ENCODE data around the gene OR2D2.
"Not testable (repeated sequence)": the region's sequence is repeated elsewhere in the genome, so short reads cannot be mapped to it uniquely, and the experiment has no call there.

OR2D2 gene, protein sequence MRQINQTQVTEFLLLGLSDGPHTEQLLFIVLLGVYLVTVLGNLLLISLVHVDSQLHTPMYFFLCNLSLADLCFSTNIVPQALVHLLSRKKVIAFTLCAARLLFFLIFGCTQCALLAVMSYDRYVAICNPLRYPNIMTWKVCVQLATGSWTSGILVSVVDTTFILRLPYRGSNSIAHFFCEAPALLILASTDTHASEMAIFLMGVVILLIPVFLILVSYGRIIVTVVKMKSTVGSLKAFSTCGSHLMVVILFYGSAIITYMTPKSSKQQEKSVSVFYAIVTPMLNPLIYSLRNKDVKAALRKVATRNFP

DNA sequence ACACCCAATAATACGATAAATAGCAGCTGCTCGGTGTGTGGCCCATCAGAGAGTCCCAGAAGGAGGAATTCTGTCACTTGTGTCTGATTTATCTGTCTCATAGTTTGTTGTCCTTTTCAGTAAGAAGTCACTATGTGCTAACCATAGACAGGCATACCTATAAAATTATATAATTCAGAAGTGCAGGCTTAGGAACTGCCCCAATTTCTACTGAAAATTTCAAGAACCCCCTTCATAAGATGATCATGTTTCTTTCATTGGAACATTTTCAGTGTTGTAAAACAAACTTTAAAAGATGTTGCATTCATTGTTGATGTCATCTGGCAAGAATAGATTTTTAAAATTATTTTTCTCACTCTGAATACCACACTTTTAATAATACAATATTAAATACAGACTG, at the start of gene OR2D2:
TSS of gene OR2D2 (minus strand) at position 101 of the 400 bp plus-strand sequence. CDS start at position 101, 0 bp downstream.
- DNase-seq (ENCODE audit: low read depth in 2 of 2) = no peak

DNA sequence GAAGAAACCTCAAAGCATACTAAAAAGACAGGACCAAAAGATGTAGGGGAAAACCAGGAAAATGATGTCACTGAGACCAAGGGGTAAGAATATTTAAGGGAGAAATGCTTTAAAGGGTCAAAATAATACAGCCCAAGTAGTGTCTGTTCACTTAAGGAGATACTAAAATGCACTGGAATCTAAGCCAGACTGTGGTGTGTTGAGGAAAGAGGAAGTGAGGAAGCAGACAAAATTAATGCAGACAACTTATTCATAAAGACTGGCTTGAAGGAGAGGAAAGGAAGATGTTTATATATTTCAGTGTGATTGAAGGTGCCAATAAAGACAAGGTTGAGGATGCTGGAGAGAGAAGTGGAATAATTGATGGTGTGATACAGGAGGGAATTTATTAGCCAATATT, 49.7 kb upstream of the OR2D2 start:
- DNase-seq (ENCODE audit: low read depth in 2 of 2) = no peak

DNA sequence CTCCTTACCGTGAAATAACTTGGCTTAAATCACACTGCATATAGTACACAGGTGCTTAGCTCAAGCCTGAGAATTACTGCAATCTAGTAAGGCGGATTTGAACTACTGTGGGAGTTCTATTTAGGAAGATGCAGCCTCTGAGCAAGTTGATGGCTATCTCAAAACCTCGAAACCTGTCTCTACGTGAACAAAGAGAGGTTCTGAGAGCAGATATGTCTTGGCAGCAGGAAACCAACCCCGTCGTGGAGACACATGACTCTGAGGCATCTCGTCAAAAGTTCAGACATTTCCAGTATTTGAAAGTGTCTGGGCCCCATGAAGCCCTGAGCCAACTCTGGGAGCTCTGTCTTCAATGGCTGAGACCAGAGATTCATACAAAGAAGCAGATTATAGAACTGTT, 39.8 kb upstream of the OR2D2 start:
- no peak for DNase-seq (ENCODE audit: low read depth in 2 of 2)

DNA sequence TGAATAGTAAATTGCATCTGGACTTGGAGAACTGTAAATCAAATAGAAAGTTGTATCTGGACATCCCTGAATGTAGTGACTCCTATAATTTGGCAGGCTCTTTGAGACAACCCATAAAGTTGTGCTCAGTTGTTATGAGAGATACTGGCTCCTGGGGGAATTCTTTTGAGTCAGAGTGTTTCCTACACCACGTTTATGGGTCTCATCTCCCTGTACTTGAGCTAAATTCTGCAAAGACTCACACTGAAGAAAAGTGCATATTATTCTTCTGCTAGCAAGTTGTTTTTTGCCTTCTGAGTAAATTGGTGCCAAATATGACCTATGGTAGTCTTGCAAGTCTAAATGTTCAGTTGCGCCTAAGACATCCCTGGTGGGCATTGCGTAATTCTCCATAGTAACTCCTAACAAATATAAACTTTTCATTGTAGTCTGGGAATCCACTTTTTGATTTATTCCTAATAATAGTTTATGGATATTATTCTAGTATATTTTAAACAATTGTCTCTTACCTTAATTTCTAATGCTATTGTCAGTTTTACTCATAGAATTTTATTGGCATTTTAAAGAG, 38.9 kb upstream of the OR2D2 start:
- DNase-seq (ENCODE audit: low read depth in 2 of 2) = no peak

DNA sequence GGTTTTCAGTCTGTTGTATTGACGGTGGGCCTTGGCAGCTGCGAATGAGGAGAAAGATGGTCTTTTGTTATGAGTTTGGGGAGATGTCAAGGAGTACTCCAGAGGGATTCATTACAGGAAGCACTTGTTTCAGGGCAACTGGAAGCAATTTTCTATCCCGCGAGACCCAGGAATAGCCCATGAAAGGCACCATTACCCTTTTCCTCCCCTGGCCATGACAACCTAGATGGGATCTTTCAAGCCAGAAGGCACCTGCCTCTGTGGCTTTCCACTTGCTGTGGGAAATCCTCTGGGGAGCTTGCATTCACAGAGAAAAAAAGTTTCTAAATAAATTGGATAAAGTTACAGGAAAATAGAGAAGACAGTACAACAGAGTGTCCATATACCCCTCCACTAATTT, 36.6 kb upstream of the OR2D2 start:
- no peak for DNase-seq (ENCODE audit: low read depth in 2 of 2)

DNA sequence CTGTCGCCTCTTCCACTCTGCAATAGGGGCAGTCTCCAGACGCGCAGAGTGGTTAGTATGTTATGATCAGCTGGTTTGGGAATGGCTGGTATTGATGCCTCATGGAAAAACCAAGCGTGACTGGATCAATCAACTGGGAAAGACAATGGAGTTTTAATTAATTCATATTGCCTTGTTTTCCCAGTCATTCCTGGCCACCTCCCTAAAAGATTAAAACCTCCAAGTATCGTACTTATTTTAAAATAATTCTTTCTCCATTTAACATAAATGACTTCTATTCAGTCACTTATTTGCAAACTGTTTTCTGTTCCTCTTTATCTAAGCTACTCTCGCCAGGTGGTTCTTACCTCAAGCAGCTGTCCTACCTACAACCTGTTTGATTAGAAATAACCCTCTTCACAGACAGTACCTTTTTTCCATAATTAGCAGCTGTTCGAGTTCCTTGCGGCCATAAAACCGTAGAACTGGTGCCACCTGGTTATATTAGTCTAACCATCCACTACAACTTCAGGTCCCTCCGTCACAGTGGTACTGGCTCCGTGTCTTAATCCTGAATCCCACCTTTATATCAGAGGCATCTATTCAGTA, 34.8 kb upstream of the OR2D2 start:
- DNase-seq (ENCODE audit: low read depth in 2 of 2) = no peak

DNA sequence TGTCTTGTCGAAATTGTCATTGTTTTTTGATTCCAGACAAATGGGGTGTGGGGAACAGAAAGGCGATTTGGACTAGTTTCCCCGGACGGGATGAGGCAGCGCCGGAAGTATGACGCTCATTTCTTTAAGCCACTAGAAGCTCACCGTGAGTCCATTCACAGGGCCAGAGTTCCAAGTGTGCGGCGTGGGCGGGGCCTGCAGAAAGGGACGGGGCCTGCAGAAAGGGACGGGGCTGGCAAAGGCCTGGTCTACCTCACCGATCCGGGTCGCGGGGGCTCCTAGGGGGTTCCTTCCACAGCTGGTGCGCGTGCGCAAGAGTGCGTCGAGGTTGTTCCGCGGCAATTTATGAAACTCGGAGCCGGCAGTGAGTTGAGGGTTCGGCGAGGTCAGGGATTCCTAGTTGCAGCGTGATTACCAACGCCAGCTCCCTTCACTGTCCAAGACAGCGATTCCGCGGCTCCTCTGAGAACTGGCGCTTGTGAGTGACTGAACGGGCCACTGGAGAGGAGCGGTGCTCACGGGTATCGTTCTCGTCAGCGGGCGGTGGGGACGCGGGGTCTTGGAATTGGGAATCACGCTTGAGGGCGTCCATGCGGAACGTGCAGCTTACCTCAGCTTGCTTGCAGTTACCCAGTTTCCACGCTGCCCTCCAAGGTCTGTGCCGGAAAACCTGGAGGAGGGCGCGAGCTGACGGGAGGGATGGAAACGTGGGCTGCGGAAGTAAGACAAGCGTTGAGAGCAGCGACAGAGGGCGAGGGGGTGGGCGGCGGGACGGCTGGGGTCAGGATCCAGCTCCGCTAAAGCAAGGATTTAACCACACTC, 34.1 kb upstream of the OR2D2 start, which contains the start of gene ZNF215:
TSS of gene ZNF215 (plus strand) at position 219 of the 822 bp plus-strand sequence. CDS start 5,847 bp downstream, outside the sequence.
- peak; percentile 4 to 7 for DNase-seq (ENCODE audit: low read depth in 2 of 2)

DNA sequence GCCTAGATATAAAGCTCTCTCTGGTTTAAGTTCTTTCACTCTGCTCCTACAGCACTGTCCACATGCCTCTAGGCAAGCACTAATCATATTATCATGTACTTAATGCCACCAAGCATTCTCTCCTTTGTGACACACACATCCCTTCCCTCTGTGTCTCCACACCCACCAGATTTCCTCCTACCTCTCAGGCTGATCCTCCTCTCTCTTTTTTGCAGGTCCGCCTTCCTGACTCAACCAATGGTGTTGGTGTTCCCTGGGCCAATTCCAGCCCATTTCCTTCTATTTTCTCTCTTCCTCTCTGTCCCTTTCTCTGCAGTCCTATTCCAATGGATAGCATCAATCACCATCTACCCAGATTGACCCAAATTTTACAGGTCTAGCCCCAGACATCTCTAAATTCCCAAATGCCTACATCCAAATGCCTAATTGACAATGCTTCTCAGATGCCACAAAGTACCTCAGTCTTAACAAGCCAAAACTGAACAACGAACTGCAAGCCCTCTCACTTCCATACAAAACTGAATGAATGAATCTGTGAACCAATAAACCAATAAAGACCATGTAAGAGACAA, 33.4 kb upstream of the OR2D2 start:
- DNase-seq (ENCODE audit: low read depth in 2 of 2) = no peak

DNA sequence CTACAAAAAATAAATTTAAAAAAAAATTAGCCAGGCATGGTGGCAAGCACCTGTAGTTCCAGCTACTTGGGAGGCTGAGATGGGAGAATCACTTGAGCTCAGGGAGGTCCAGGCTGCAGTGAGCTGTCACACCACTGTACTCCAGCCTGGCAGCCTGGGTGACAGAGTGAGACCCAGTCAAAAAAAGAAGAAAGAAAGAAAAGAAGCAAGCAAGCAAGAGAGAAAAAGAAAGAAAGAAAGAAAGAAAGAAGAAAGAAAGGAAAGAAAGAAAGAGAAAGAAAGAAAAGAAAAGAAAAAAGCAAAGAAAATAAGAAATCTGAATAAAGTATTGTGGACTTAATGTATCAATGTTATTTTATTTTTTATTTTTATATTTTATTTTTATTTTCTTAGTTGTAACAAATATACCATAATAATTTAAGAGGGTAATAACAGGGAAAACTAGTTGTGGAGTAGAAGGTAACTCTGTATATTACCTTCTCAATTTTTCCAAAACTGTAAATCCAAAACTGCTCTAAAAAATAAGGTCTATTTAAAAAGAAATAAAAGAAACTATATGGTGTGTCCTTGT, 32.8 kb upstream of the OR2D2 start:
- no peak for DNase-seq (ENCODE audit: low read depth in 2 of 2)

DNA sequence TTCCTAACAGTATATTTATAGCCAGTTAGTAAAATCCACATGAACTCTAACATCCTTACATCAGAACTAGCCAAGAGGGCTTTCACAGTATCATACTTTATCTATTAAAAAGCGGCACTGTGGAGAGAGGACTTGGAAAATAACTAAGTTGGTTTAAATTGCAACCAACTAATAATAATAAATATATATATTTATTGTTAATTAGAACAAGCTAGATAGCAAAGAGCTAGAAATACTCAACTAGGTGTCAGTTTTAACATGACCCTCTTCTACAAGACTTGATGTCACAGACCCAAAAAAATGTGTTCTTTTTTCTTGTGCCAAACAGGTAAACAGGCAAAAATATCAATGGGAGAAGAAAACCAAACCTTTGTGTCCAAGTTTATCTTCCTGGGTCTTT, 28.4 kb upstream of the OR2D2 start, which contains the start of gene OR2D3:
TSS of gene OR2D3 (plus strand) at position 301 of the 400 bp plus-strand sequence. CDS start at position 301, 0 bp downstream.
- DNase-seq (ENCODE audit: low read depth in 2 of 2) = no peak

DNA sequence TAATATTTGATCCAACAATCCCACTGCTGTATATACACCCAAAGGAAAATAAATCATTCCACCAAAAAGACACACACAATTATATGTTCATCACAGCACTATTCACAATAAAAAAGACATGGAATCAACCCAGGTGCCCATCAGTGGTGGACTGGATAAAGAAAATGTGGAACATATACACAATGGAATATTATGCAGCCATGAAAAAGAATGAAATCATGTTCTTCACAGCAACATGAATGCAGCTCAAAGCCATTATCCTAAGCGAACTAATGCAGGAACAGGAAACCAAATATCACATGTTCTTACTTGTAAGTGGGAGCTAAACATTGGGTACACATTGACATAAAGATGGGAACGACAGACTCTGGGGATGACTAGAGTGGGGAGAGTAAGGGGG, 27.4 kb upstream of the OR2D2 start:
- no peak for DNase-seq (ENCODE audit: low read depth in 2 of 2)

DNA sequence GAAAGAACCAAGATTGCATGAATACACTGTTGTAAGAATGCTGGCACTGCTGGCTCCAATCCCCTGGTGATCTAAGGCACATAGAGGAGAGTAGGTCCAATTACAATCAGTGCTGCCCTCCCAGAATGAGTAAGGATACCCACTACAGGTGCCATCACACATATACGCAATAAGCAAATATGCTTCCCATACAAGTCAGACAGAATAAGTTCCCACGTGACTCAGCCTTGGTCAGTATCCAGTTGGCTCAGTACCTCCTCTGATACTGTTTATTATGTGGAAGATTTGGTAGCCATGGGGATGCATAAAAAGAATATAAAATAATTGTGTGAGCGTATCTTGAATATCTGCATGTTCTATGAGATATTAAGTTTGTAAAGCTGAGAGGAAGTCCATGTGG, 19.6 kb upstream of the OR2D2 start:
- DNase-seq (ENCODE audit: low read depth in 2 of 2) = no peak

DNA sequence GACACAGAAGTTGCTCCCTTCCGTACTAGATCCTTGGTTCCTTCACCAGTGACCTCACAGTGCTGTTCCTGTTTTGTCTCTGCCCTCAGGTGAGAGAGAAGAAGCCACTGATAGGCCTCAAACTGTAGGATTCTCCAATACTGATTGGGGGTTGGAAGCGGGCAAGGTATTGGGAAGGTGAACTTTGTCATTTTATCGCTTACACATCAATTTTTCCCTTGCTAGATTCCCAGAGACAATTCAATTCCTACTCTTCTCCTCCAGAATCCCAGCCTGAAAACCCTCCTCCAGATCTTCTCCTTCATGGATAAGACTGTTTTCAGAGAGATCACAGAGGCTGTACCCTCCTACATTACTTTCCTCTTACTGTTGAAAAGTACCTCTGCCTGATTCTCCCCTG, 19.1 kb upstream of the OR2D2 start:
- no peak for DNase-seq (ENCODE audit: low read depth in 2 of 2)

DNA sequence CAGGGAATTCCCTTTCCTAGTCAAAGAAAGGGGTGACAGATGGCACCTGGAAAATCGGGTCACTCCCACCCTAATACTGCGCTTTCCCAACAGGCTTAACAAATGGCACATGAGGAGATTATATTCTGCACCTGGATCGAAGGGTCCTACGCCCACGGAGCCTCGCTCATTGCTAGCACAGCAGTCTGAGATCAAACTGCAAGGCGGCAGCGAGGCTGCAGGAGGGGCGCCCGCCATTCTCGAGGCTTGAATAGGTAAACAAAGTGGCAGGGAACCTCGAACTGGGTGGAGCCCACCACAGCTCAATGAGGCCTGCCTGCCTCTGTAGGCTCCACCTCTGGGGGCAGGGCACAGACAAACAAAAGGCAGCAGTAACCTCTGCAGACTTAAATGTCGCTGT, 12.5 kb upstream of the OR2D2 start:
- DNase-seq (ENCODE audit: low read depth in 2 of 2) = not testable (repeated sequence)

DNA sequence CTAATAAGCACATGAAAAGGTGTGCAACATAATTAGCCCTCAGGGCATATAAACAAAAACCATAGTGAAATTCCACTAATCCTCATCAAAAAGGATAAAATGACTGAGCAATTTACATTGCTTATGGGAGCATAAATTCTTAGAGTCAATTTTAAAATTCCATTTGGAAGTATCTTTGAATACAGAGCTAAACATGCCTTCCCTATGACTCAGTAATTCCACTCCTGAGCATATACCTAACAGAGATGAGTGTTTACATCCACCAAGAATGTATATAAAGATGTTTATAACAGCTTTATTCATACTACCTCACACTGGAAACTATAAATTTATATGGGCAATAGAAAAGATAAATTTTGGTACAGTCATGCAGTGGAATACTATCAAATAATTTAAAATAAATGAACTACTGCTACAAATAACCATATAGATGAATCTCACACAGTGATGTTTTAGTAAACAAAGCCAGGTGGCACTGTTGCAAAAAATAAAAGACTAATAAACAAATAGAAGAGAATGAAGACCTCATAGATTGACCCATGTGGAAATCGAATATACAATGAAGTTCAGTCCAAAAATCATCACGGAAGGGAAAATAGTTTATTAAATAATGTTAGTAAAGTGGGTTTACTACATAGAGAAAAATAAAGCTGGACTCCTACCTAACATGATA, 8.2 kb upstream of the OR2D2 start:
- DNase-seq (ENCODE audit: low read depth in 2 of 2) = no peak

DNA sequence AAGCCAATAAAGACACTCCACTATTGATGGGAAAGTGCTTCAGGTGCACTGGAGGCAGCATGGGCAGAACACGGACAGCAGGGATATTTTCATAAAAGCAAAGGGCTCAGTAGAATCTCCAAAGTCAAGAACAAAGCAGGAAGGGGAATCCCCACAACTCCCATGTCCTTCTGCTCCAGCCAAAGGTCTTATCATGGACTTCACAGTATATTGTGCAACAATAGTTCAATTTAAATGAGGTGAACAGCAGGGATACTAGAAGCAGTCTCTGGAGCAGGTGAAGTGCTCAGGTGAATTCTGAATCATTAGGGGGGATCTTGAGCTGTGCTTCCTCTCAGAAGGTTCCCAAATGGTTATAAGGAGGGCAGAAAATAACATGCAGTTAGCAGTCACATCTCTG, 6.6 kb upstream of the OR2D2 start:
- no peak for DNase-seq (ENCODE audit: low read depth in 2 of 2)

DNA sequence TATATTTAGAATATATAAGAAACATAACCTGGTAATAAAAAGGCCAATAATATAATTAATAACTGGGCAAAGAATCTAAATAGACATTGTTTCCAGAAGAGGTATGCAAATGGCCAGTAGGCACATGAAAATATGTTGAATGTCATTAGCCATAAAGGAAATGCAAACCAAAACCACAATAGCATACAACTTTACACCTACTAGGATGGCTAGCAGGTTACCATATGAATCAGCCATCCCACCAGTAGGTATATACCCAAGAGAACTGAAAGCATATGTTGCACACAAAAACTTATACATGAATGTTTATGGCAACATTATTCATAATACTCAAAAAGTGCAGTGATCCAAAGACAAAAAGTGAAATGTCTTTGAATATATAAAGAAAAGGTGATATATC, 2.7 kb upstream of the OR2D2 start:
- no peak for DNase-seq (ENCODE audit: low read depth in 2 of 2)

DNA sequence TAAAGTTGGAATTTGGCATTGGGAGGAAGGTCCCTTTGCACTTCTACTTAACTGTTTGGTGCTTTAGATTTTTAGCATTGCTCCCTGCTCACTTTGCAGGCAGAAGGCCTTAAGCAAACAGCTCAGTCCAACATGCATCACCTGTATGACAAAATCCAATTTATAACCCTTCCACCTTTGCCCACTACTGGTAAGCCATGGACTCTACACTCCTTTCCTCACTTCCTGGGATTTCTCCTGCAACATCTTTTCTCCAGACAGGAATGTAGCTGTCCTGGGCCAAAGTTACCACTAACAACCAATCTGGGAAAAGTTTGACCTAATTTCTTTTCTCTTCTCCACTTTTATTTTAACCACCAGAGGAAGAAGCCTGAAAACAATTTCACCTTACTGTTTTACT, 1.8 kb upstream of the OR2D2 start:
- DNase-seq (ENCODE audit: low read depth in 2 of 2) = no peak

DNA sequence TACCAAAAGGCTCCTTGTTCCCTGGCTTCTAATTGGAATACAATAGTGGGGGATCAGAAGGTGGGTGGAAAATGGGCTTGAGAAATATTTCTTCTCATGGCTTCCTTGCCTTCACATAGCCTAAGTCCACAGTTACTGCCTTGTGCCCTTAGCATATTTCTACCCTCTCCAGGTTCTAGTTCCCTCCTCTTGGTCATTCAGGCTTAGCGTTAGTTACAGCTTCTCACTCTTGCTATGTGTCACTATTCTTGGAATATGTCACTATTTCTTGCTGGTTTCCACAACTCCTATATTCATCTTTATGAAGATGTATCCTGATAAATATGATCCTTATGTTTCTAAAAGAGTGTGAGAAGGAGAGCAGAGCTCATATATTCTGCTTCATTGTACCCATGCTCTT, 2.5 kb downstream of the OR2D2 start:
- DNase-seq (ENCODE audit: low read depth in 2 of 2) = no peak

DNA sequence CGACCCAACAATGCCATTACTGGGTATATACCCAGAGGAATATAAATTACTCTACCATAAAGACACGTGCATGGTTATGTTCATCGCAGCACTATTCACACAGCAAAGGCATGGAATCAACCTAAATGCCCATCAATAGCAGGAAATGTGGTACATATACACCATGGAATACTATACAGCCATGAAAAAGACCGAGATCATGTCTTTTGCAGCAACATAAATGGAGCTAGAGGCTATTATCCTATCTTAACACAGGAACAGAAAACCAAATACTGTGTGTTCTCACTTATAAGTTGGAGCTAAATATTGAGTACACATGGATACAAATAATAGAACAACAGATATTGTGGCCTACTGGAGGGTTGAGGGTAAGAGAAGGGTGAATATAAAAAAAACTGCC, 3.5 kb downstream of the OR2D2 start:
- no peak for DNase-seq (ENCODE audit: low read depth in 2 of 2)

DNA sequence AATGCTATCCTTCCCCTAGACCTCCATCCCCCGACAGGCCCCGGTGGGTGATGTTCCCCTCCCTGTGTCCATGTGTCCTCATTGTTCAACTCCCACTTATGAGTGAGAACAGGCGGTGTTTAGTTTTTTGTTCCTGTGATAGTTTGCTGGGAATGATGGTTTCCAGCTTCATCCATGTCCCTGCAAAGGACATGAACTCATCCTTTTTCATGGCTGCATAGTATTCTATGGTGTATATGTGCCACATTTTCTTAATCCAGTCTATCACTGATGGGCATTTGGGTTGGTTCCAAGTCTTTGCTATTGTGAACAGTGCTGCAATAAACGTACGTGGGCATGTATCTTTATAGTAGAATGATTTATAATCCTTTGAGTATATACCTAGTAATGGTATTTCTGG, 4.6 kb downstream of the OR2D2 start:
- not testable (repeated sequence) for DNase-seq (ENCODE audit: low read depth in 2 of 2)
